HCT116 (cell line): ENCODE data around the gene CCL1. TPM values are rescaled to one million over a fixed set of nuclear protein-coding genes. Genes with fewer than 3 reads are reported as not detected.

Experiments used
- ATAC-seq: fragments of 200-7000 bp; cut with Tn5 transposase; 2 replicates; pipeline ENCODE4 v1.9.1; 2020; ENCODE audit warnings: mild to moderate bottlenecking, moderate library complexity
- BruUV-seq: library from RNA; stranded (reverse); fragments of 400-500 nt; replicated peaks from 2 replicates; lab custom pipeline; 2021; lab: Mats Ljungman, UMichigan
- CTCF ChIA-PET: fragments of 300-600 bp; sonication (Branson Sonifier 250); formaldehyde crosslinking; loops from one replicate; lab custom pipeline; 2021; ENCODE audit warnings: antibody characterized with exemption; lab: Charles Lee
- POLR2A ChIA-PET: fragments of 300-600, 350-600 bp; sonication (Branson Sonifier 250); formaldehyde crosslinking; loops from one replicate; lab custom pipeline; 2021; ENCODE audit warnings: antibody characterized with exemption; lab: Charles Lee
- RAD21 ChIA-PET, 2 experiments: fragments of 300-600 bp; sonication (Branson Sonifier 250); formaldehyde crosslinking; loops; one replicate each; lab custom pipeline; 2023; ENCODE audit warnings: low total read pairs in 2 of 2; ENCODE audit not compliant: uncharacterized antibody in 2 of 2, unreplicated experiment in 2 of 2, low non-redundant PET in 1 of 2; lab: Charles Lee
- DNase-seq: peaks from one replicate; pipeline ENCODE4 v3.0.0-alpha.2; 2010; ENCODE audit warnings: low read depth, low spot score
- H2AFZ ChIP-seq: fragments of 200-600 bp; shearing (Covaris generic), sonication (generic); 2 replicates; pipeline ENCODE4 v1.6.1; 2017; ENCODE audit warnings: low read depth, mixed run types, mixed read lengths, antibody characterized with exemption, low read length; ENCODE audit not compliant: poor library complexity, severe bottlenecking
- H3K27ac ChIP-seq: 2 replicates; pipeline ENCODE4 v1.5.1; 2012; ENCODE audit warnings: low read depth, low read length
- H3K27me3 ChIP-seq: fragments of 200-600 bp; sonication (generic); 2 replicates; pipeline ENCODE4 v1.6.1; 2016; ENCODE audit warnings: mixed run types, low read length, mixed read lengths; ENCODE audit not compliant: insufficient read depth
- H3K36me3 ChIP-seq, 2 experiments: fragments of 200-500 bp in 1 of 2; fragments of 200-600 bp in 1 of 2; sonication (Bioruptor generic) in 1 of 2; sonication (generic) in 1 of 2; 2 replicates each; pipeline versions ENCODE4 v1.5.1 to v1.6.1; 2014 to 2016; ENCODE audit warnings: low read length in 2 of 2, inconsistent platforms in 1 of 2, mixed read lengths in 1 of 2, mixed run types in 1 of 2; ENCODE audit not compliant: insufficient read depth in 2 of 2, control insufficient read depth in 1 of 2
- H3K4me1 ChIP-seq, 2 experiments: fragments of 200-600 bp in 1 of 2; sonication (generic) in 1 of 2; 2 replicates each; pipeline versions ENCODE4 v1.5.1 to v1.6.1; 2012 to 2017; ENCODE audit warnings: low read length in 2 of 2, inconsistent platforms in 1 of 2, mild to moderate bottlenecking in 1 of 2, mixed read lengths in 1 of 2, mixed run types in 1 of 2, moderate library complexity in 1 of 2; ENCODE audit not compliant: insufficient read depth in 2 of 2, control insufficient read depth in 1 of 2
- H3K4me2 ChIP-seq: fragments of 200-600 bp; sonication (generic); 2 replicates; pipeline ENCODE4 v1.6.1; 2017; ENCODE audit warnings: mixed run types, low read length, mixed read lengths
- H3K4me3 ChIP-seq, 2 experiments: fragments of 200-600 bp in 1 of 2; sonication (generic) in 1 of 2; replicated peaks in 1 of 2; 2 replicates each; pipeline ENCODE4 v1.5.1; 2011 to 2016; ENCODE audit warnings: low read length in 2 of 2, control low read depth in 1 of 2, low read depth in 1 of 2, mild to moderate bottlenecking in 1 of 2, mixed read lengths in 1 of 2, mixed run types in 1 of 2
- H3K79me2 ChIP-seq: fragments of 200-600 bp; sonication (generic); 2 replicates; pipeline ENCODE4 v1.6.1; 2017; ENCODE audit warnings: mild to moderate bottlenecking, mixed run types, low read length, moderate library complexity, mixed read lengths; ENCODE audit not compliant: insufficient read depth
- H3K9ac ChIP-seq: fragments of 200-600 bp; sonication (generic); 2 replicates; pipeline ENCODE4 v1.6.1; 2016; ENCODE audit warnings: low read length, mixed read lengths
- H3K9me2 ChIP-seq: fragments of 200-600 bp; sonication (generic), shearing (Covaris generic); 2 replicates; pipeline ENCODE4 v1.6.1; 2017; ENCODE audit warnings: mixed run types, mild to moderate bottlenecking, moderate library complexity; ENCODE audit not compliant: insufficient read depth
- H3K9me3 ChIP-seq, 2 experiments: fragments of 200-500 bp in 1 of 2; fragments of 200-600 bp in 1 of 2; sonication (Bioruptor generic) in 1 of 2; sonication (generic) in 1 of 2; 2 replicates each; pipeline ENCODE4 v1.6.1; 2014 to 2017; ENCODE audit warnings: low read length in 2 of 2, mixed read lengths in 2 of 2, inconsistent platforms in 1 of 2, low read depth in 1 of 2, mild to moderate bottlenecking in 1 of 2, mixed run types in 1 of 2, moderate library complexity in 1 of 2; ENCODE audit not compliant: control insufficient read depth in 1 of 2, insufficient read depth in 1 of 2
- H4K20me1 ChIP-seq: fragments of 200-600 bp; sonication (generic), shearing (Covaris generic); 2 replicates; pipeline ENCODE4 v1.6.1; 2017; ENCODE audit warnings: mixed run types, mild to moderate bottlenecking, moderate library complexity; ENCODE audit not compliant: insufficient read depth
- ATF3 ChIP-seq: IDR thresholded peaks from 2 replicates; pipeline ENCODE4 v1.6.1; 2012
- CTCF ChIP-seq, 3 experiments: fragments of 200-600 bp in 1 of 3; sonication (generic) in 1 of 3; IDR thresholded peaks in 2 of 3; conservative IDR thresholded peaks in 1 of 3; 2 replicates each; pipeline ENCODE4 v1.5.1; 2012 to 2017; ENCODE audit warnings: low read depth in 2 of 3, low read length in 2 of 3, antibody characterized with exemption in 1 of 3, borderline replicate concordance in 1 of 3, control low read depth in 1 of 3, mild to moderate bottlenecking in 1 of 3, mixed read lengths in 1 of 3, mixed run types in 1 of 3, moderate library complexity in 1 of 3; ENCODE audit not compliant: insufficient read depth in 1 of 3
- ELF1 ChIP-seq: IDR thresholded peaks from 2 replicates; pipeline ENCODE4 v1.6.1; 2012; ENCODE audit warnings: low read depth, borderline replicate concordance
- EZH2 ChIP-seq: fragments of 200-600 bp; sonication (generic); IDR thresholded peaks from 2 replicates; pipeline ENCODE4 v1.6.1; 2017; ENCODE audit warnings: antibody characterized with exemption, mixed run types
- EZH2phosphoT487 ChIP-seq: fragments of 200-600 bp; IDR thresholded peaks from 2 replicates; pipeline ENCODE4 v1.6.1; 2018; ENCODE audit warnings: antibody characterized with exemption, borderline replicate concordance
- FOSL1 ChIP-seq: IDR thresholded peaks from 2 replicates; pipeline ENCODE4 v1.6.1; 2012; ENCODE audit warnings: low read depth
- JUND ChIP-seq: IDR thresholded peaks from 2 replicates; pipeline ENCODE4 v1.6.1; 2012
- MAX ChIP-seq: IDR thresholded peaks from 2 replicates; pipeline ENCODE4 v1.6.1; 2012
- REST ChIP-seq: IDR thresholded peaks from 2 replicates; pipeline ENCODE4 v1.6.1; 2012; ENCODE audit warnings: low read depth
- SP1 ChIP-seq: IDR thresholded peaks from 2 replicates; pipeline ENCODE4 v1.6.1; 2012; ENCODE audit warnings: low read depth
- ZBTB33 ChIP-seq: IDR thresholded peaks from 2 replicates; pipeline ENCODE4 v1.6.1; 2011; ENCODE audit warnings: mild to moderate bottlenecking, low read length, moderate library complexity; ENCODE audit not compliant: insufficient replicate concordance; ENCODE audit errors: extremely low read depth
- ZFX ChIP-seq: fragments of 450-650 bp; IDR thresholded peaks from 2 replicates; pipeline ENCODE4 v1.6.1; 2017
- ZNF274 ChIP-seq: fragments of 200-500 bp; sonication (Bioruptor generic); IDR thresholded peaks from 2 replicates; pipeline ENCODE4 v1.6.1; 2014; ENCODE audit warnings: mild to moderate bottlenecking, low read depth, low read length, inconsistent platforms
- intact Hi-C: fragments of 100-400 bp; cut with micrococcal nuclease; formaldehyde crosslinking; loops from 2 replicates; pipeline ENCODE4 v1.10.0; 2022
- total RNA-seq: library from RNA; stranded (reverse); gene quantifications from one replicate; pipeline ENCODE4 v1.2.1, GENCODE V29; 2021; ENCODE audit not compliant: unreplicated experiment

The CCL1 gene
- total RNA-seq, 1 experiment from 2014 or later: not detected

GRCh38 chr17:34390649-34391048, 27.6 kb upstream of the CCL1 start (continued):
- TF ChIP-seq REST: no peak

- Histone ChIP-seq H4K20me1 (no peaks in the 10 kb centered on the region), H3K79me2 (no peaks in the 10 kb centered on the region)
- no peak for TF ChIP-seq SP1
- TF ChIP-seq FOSL1: no peak
- no peak for TF ChIP-seq MAX
- TF ChIP-seq ZBTB33: no peak
- no peak for TF ChIP-seq EZH2phosphoT487
- no peak for TF ChIP-seq ATF3
- no peak for TF ChIP-seq ZNF274
- no peak for TF ChIP-seq ZFX
- no peak for TF ChIP-seq EZH2
- no peak for TF ChIP-seq CTCF (IDR thresholded peaks at IDR 0.05 in 2 of 3, conservative IDR thresholded peaks at IDR 0.05 in 1 of 3; ENCODE audit: borderline replicate concordance in 1 of 3, insufficient read depth in 1 of 3, low read depth in 2 of 3, low read length in 2 of 3)
- no peak for TF ChIP-seq ELF1
- no peak for TF ChIP-seq JUND
- TF ChIP-seq, all 23 proteins: peak for 0
- Histone ChIP-seq H3K36me3 (no peaks in the 10 kb centered on the region), H3K27ac (no peak overlapping the region), H3K9me2 (no peaks in the 10 kb centered on the region), H3K9me3 (no peaks in the 10 kb centered on the region), H3K4me2 (no peak overlapping the region), H2AFZ (no peak overlapping the region), H3K4me3 (no peak overlapping the region), H3K4me1 (no peaks in the 10 kb centered on the region), H3K9ac (no peak overlapping the region), H3K27me3 (peaks cover 60% of the 10 kb centered on the region)
- DNase-seq (no peak), ATAC-seq (no peak)
- no TSS peak for BruUV-seq
- intact Hi-C loops: loop anchor here (10.0 kb wide), 1 partner anchor 64 kb away; no protein-coding TSS in a partner anchor
- CTCF ChIA-PET: no interaction called here
- RAD21 ChIA-PET: no interaction called here
- POLR2A ChIA-PET: no interaction called here
Observed at GRCh38 chr17:34389126-34389750, 26.2 kb upstream of the CCL1 start.
